Tracheal epithelial cell (primary cell): Measurements from ENCODE around the gene S100B. TPM values are rescaled to one million over a fixed set of nuclear protein-coding genes. Genes with fewer than 3 reads are reported as not detected.

Experiments
- total RNA-seq: library from RNA; depleted of rRNA; stranded (reverse); fragments of >200 nt; gene quantifications from 2 replicates; pipeline ENCODE4 v1.2.1, GENCODE V29; 2014

The S100B gene
- not detected in 2 replicates for total RNA-seq

DNA sequence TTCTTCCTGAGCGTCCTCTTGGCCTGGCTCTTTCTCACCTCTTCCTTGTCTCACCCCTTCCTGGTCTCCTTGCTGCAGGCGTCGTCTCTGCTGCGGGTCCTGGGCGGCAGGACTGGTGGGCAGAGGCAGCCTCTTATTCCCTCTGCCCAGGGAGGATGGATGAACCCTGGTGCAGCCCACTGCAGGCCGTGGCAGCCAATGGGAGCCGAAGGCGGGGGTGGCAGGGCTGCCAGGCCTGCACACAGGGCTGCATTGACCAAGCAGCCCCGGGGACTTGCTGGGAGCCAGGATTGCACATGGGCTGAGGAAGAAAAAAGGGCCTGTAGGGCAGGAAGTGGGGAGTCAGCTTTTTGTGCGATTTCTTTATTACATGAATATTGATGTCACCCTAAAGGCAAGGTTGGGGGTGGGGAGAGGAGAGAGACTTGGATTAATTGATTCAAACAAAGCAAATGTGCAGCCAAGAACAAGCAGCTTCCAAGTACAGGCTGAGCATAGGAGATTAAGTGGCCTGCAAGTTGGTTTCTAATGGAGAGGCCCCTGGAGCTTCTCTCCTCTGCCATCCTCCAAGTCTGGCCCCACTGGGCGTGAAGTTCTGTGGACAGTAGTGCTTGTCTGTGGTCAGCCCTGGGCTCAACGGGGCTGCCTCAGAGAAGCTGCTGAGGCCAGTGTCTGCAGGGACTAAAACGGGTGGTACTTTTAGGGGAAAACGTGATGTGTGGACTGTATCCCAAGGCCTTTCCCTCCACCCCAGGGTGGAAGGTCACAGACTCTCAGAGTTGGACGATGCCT, at the start of gene S100B:
S100B (minus strand) TSS at position 108 of the 792 bp plus-strand sequence. CDS start 2,667 bp downstream, outside the sequence.

GRCh38 chr21:46635324-46636180, 30.7 kb upstream of the S100B start, which contains the start of gene PRMT2:
Gene PRMT2, plus strand, starts transcription at chr21:46635674. Its CDS starts 1,278 bp downstream, at chr21:46636952.

Other genes starting within 250 kb of the S100B start
- gene DIP2A, start 146.2 kb downstream of the S100B start, total RNA-seq = 21.4 and 24.9 TPM in 2 replicates
- 97.0 and 124 TPM in 2 replicates for gene PRMT2, start 30.6 kb upstream of the S100B start, total RNA-seq